ENCODE data around the gene TMEM107. TPM values are rescaled to one million over a fixed set of nuclear protein-coding genes. Genes with fewer than 3 reads are reported as not detected.

Gene TMEM107
- total and polyA plus RNA-seq, 10 of the 15 experiments (the other 5 are each of a cell fraction or from before 2014, with no cell fraction given), result 7.9 to 38.7 (median 22.9) TPM

DNA sequence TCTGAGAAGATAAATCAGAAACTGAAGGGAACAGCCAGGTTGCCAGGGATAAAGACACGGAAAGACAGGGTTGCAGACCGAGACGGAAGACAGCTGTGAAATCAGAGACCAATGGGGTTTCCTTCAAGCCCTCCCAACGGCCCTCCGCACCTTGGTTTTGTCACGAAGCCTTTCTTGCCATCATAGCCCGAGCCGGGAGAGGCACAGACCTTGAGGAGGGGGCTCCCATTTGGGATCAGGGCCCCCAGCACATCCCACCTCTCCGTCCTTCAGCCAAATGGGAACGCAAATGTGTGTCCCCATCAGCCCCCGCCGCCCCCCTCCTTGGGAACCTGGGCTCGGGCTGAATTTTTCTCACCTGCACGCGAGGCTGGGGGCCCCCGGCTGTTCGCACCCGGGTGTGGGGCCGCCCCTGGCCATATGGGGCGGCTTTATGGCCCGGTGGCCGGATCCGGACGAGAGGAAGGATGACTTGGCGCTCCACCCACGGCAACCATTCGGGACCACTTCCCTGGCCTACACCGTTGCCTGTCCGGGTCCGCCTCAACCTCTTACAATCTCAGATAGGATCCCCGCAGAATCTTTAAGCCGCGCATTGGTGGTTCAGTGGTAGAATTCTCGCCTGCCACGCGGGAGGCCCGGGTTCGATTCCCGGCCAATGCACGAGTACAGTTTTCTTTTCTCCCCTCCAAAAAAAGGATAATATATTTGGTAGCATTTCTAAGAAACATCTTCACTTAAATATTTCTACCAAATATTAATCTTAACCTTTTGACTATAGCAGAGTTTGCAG, 50.8 kb downstream of the TMEM107 start (continued):
- TF ChIP-seq ZNF207 (IDR thresholded peaks at IDR 0.05; ENCODE audit: borderline replicate concordance) (peak; percentile 34; the same call in 1 of the 2 replicates), RCOR1 (conservative IDR thresholded peaks at IDR 0.05; ENCODE audit: low read depth, low read length) (no peak), CEBPB (IDR thresholded peaks at IDR 0.05; ENCODE audit: borderline replicate concordance in 1 of 2, low read depth in 2 of 2, low read length in 2 of 2) (no peak), KAT2A (conservative IDR thresholded peaks at IDR 0.05; ENCODE audit: control insufficient read depth, low read depth, low read length) (no peak), TCF12 (IDR thresholded peaks at IDR 0.05; ENCODE audit: low read depth, low read length) (0 out of 2 replicates have a peak, but pooled peaks have one; percentile 28), RFX5 (IDR thresholded peaks at IDR 0.05; ENCODE audit: low read depth, low read length) (no peak), JUNB (IDR thresholded peaks at IDR 0.05) (no peak), RB1 (IDR thresholded peaks at IDR 0.05; ENCODE audit: borderline replicate concordance) (peak; percentile 49; the same call in 1 of the 2 replicates), ELK1 (IDR thresholded peaks at IDR 0.05; ENCODE audit: low read depth, low read length) (0 out of 2 replicates have a peak, but pooled peaks have one; percentile 29), SMAD5 (IDR thresholded peaks at IDR 0.05; ENCODE audit: low read depth) (no peak), CHD4 (IDR thresholded peaks at IDR 0.05) (no peak), TARDBP (IDR thresholded peaks at IDR 0.05; ENCODE audit: borderline replicate concordance) (peak; percentile 98), NR2C2 (IDR thresholded peaks at IDR 0.05; ENCODE audit: borderline replicate concordance, control insufficient read depth, insufficient read length, low read depth) (no peak), CREM (IDR thresholded peaks at IDR 0.05; ENCODE audit: low read depth) (peak; percentile 22; the same call in 1 of the 2 replicates), ZNF687 (IDR thresholded peaks at IDR 0.05) (0 out of 2 replicates have a peak, but pooled peaks have one; percentile 28)
- TF ChIP-seq, protein P1, sequence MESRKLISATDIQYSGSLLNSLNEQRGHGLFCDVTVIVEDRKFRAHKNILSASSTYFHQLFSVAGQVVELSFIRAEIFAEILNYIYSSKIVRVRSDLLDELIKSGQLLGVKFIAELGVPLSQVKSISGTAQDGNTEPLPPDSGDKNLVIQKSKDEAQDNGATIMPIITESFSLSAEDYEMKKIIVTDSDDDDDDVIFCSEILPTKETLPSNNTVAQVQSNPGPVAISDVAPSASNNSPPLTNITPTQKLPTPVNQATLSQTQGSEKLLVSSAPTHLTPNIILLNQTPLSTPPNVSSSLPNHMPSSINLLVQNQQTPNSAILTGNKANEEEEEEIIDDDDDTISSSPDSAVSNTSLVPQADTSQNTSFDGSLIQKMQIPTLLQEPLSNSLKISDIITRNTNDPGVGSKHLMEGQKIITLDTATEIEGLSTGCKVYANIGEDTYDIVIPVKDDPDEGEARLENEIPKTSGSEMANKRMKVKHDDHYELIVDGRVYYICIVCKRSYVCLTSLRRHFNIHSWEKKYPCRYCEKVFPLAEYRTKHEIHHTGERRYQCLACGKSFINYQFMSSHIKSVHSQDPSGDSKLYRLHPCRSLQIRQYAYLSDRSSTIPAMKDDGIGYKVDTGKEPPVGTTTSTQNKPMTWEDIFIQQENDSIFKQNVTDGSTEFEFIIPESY (IDR thresholded peaks at IDR 0.05), result no peak
- TF ChIP-seq, protein P2, sequence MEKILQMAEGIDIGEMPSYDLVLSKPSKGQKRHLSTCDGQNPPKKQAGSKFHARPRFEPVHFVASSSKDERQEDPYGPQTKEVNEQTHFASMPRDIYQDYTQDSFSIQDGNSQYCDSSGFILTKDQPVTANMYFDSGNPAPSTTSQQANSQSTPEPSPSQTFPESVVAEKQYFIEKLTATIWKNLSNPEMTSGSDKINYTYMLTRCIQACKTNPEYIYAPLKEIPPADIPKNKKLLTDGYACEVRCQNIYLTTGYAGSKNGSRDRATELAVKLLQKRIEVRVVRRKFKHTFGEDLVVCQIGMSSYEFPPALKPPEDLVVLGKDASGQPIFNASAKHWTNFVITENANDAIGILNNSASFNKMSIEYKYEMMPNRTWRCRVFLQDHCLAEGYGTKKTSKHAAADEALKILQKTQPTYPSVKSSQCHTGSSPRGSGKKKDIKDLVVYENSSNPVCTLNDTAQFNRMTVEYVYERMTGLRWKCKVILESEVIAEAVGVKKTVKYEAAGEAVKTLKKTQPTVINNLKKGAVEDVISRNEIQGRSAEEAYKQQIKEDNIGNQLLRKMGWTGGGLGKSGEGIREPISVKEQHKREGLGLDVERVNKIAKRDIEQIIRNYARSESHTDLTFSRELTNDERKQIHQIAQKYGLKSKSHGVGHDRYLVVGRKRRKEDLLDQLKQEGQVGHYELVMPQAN (conservative IDR thresholded peaks at IDR 0.05), result no peak
